Measurements from ENCODE around the gene TLK2.
"Not testable (repeated sequence)": the region's sequence is repeated elsewhere in the genome, so short reads cannot be mapped to it uniquely, and the experiment has no call there.

Gene TLK2

GRCh38 chr17:62605588-62605987, 127.0 kb downstream of the TLK2 start:
- no peak for DNase-seq

- no peak for DNase-seq
Measured at GRCh38 chr17:62611292-62611691, 132.7 kb downstream of the TLK2 start.

GRCh38 chr17:62611728-62612127, 133.1 kb downstream of the TLK2 start:
- DNase-seq, result no peak

DNA sequence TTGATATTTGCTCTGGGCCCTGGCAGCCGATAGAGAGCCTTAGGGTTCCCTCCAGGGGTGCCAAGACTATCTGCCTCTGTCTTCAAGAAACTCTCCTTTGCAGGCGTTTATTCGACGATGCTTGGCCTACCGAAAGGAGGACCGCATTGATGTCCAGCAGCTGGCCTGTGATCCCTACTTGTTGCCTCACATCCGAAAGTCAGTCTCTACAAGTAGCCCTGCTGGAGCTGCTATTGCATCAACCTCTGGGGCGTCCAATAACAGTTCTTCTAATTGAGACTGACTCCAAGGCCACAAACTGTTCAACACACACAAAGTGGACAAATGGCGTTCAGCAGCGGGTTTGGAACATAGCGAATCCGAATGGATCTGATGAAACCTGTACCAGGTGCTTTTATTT, 133.7 kb downstream of the TLK2 start:
- not testable (repeated sequence) for DNase-seq

- not testable (repeated sequence) for DNase-seq
Measured at GRCh38 chr17:62613095-62613494, 134.5 kb downstream of the TLK2 start.

GRCh38 chr17:62614142-62614541, 135.5 kb downstream of the TLK2 start:
- DNase-seq, result no peak

DNA sequence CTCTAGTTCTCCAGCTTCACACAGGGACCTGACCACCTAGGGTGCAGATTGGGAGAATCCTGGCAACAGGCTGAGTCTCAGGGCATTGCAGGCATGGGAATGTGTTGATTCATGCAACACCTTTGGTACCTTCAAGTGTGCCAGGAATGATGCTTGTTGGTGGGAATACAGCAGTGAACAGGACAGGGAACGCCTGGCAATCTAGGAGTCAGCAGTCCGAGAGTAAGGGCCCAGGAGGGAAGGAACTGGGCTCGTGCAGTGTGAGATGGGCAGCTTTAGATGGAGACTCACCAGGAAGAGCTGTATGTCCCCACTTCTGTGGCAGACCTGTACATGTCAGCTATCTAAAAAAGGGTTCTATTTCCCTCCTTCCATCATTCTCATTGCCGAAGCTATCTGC, 136.9 kb downstream of the TLK2 start:
- DNase-seq, result no peak

- no peak for DNase-seq
Measured at GRCh38 chr17:62616993-62617893, 138.6 kb downstream of the TLK2 start.

GRCh38 chr17:62617894-62618472, 139.4 kb downstream of the TLK2 start:
- DNase-seq, result no peak

- no peak for DNase-seq
Measured at GRCh38 chr17:62618647-62619416, 140.2 kb downstream of the TLK2 start.

- no peak for DNase-seq
Measured at GRCh38 chr17:62619417-62620155, 141.0 kb downstream of the TLK2 start.

DNA sequence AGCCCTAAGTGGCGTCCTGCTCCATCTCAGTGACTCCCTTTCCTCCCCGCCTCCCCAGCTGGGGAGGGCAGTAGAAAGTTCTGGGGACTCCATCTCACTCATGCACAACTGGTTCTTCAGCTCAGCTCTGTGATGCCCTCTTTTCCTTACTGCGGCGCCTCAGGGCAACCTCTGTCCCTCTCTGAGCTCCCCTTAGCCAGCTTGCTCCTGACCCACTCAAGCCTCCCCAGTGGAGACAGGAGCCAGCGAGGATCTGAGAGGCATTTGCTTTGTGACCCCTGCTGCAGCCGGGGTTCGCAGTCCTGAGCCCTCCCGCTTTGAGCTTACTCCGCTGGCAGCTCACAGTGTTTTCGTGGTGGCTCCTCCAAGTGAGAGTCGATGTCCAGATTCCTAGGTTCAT, 142.6 kb downstream of the TLK2 start:
- no peak for DNase-seq

DNA sequence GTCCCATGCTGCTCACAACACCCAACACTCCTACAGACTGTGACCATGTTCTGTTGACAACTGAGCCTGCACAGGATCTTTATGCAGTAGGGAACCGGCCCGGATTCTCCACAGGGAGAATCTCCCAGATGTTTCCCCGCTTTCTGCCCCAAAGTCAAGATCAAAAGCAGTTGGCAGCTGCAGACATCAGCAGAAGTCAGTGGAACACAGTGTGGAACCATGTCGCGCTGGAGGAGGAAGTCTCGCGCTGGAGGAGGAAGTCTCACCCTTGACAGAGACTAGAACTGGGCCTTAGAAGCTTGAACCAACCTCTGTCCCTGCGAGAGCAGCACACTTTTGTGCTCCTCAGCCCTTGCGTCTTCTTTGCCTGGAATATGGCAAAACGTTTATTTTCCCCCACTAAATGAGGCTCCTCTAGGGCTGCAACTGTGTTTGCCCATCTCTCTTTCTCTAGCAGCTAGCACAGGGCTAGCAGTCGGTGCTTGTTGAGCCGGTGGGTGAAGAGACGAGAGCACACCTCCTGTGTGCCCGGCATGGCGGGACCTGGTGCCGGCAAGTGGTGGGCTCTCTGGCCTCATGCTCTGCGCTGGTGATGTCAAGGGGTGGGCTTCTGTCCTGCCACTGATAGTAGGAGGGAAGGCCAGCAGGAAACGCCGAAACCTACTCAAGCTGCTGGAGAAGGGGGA, 146.7 kb downstream of the TLK2 start:
- DNase-seq, result no peak

- no peak for DNase-seq
Measured at GRCh38 chr17:62625870-62626200, 147.2 kb downstream of the TLK2 start.

- DNase-seq, result no peak
Measured at GRCh38 chr17:62626719-62627218, 148.1 kb downstream of the TLK2 start.

DNA sequence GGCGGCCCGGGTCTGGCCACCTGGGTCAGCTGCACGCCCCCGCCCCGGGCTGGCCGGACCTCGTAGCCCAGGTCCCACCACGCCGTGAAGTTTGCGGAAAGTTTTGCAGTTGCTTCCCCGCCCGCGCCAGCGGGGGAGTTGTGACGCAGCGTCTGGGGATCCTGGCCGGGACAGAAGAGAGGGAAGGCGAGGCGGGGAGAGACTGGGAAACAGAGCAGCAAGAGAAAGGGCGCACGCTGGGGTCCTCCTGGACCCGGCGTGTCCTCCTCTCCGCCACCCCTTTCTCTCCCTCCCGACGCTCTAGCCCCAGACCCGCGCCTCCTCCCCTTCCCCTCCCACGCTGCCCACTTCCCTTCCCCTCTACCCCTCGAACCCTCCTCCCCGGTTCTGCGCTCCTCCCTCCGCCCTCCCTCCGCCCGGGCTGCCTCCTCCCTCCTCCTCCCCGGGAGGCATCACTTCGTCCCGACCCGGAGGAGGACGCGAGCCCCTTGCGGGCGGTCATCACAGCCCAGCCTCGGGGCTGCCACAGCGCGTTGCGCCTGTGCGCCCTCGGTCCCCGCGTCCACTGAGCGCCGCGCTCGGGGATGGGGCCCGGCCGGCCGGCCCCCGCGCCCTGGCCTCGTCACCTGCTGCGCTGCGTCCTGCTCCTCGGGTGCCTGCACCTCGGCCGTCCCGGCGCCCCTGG, 148.7 kb downstream of the TLK2 start, which contains the start of gene MRC2:
MRC2 (plus strand) TSS at position 452 of the 685 bp plus-strand sequence; CDS start at position 585, 133 bp downstream.
- peak; percentile 48 for DNase-seq

- DNase-seq, result peak; percentile 49
Measured at GRCh38 chr17:62627904-62628633, 149.4 kb downstream of the TLK2 start.

DNA sequence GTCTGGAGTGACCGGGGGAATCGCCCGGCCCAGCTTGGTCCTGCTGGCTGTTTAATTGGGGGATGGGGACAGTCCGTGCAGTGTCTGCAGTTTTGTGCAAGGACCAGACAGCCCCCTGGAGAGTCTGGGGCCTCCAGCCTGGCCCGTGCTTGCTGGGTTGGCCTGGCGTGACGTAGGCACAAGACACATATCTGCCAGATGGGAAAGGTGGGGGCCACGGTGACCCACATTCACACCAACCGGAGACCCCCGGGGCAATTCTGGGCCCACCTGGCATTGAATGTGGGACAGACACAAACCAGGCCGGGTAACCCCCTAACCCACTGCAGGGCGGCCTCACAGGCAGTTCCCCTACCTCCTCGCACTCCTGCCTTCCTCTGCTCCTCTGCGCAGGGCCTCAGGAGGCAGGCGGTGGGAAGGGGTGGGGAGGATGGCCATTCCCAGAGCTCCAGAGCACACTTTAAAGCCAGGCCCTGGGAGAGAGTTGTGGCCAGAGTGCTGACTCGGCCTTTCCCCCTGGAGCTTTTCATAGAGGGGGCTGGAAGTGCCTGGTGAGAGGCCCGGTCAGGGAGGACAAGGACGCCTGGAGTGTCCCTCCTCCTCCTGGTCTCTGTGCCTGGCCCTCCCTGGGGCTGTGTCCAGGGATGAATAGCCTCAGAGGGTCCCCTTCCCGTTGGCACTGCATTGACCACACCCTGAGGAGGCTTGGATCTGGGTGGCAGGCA, 150.4 kb downstream of the TLK2 start:
- no peak for DNase-seq

DNA sequence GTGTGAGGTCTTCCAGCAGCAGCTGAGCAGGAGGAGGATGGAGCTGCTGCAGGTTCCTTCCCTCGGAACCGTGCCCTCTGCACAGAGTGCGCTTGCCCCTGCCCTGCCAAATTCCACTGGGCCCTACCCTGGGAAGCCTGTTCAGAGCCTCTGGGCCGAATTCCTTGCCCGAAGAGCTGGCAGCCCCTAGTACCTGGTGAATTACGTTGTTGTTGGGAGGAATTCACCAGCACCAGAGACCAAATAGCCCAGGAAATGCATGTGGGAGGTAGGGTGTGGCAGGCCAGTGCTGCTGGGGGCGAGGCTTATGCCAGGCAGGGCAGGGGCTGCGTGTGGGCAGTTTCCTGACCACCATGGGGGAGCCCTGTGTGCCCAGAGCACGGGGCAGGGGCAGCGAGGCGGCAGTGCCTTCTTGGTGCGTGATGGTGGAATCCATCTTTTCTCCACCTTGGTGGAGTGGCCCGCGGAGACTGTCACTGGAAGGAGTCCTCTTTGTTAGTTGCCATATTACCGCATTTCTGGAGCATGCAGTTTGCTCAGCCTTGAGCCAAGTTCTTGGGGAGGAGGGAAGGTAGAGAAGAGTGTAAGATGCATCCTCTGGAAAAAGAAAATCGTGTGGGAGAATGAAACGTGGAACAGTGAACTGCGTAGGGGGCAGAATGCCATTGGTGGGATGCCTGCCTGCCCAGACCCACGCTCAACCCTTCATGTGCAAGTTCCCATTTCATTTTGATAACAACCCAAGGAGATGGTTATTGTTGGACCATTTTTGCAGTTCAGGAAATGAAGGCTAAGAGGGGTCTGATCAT, 151.1 kb downstream of the TLK2 start:
- DNase-seq, result no peak
